Natural killer cell (primary cell): Measurements from ENCODE around the gene FGFRL1. TPM values are rescaled to one million over a fixed set of nuclear protein-coding genes. Genes with fewer than 3 reads are reported as not detected.
"Not testable (repeated sequence)": the region's sequence is repeated elsewhere in the genome, so short reads cannot be mapped to it uniquely, and the experiment has no call there.

ENCODE experiments used
- ATAC-seq, 3 donors: fragments of 150-1000 bp in 2 of 3; fragments of 200-7000 bp in 1 of 3; cut with Tn5 transposase; 1 replicate in 1 of 3; 2 replicates in 2 of 3; pipeline ENCODE4 v1.10.0; 2021; ENCODE audit warnings: mild to moderate bottlenecking in 2 of 3, moderate library complexity in 2 of 3
- DNase-seq, 2 donors: peaks; one replicate each; pipeline versions ENCODE4 v3.0.0 to v3.0.0-alpha.2; 2013 to 2021; ENCODE audit warnings: mixed read lengths in 1 of 2
- H3K27ac ChIP-seq: one replicate; pipeline ENCODE4 v1.5.1; 2013; ENCODE audit warnings: mild to moderate bottlenecking, low read length
- H3K27me3 ChIP-seq: one replicate; pipeline ENCODE4 v1.6.1; 2013; ENCODE audit warnings: low read length; ENCODE audit not compliant: control insufficient read depth, insufficient read depth
- H3K36me3 ChIP-seq: one replicate; pipeline ENCODE4 v1.6.1; 2013; ENCODE audit warnings: low read length; ENCODE audit not compliant: control insufficient read depth, insufficient read depth
- H3K4me1 ChIP-seq: one replicate; pipeline ENCODE4 v1.6.1; 2013; ENCODE audit warnings: low read length; ENCODE audit not compliant: control insufficient read depth, insufficient read depth
- H3K4me3 ChIP-seq: one replicate; pipeline ENCODE4 v1.5.1; 2013; ENCODE audit warnings: low read length
- H3K9me3 ChIP-seq: one replicate; pipeline ENCODE4 v1.6.1; 2013; ENCODE audit warnings: low read length; ENCODE audit not compliant: control insufficient read depth, insufficient read depth
- H3K27ac Mint-ChIP-seq, 2 donors: one replicate each; pipeline ENCODE4 v1.8.0; 2022; ENCODE audit warnings: mild to moderate bottlenecking in 2 of 2, mixed read lengths in 2 of 2, moderate library complexity in 1 of 2
- H3K27me3 Mint-ChIP-seq, 2 donors: one replicate each; pipeline ENCODE4 v1.8.0; 2022; ENCODE audit warnings: low read depth in 2 of 2, mixed read lengths in 2 of 2
- H3K36me3 Mint-ChIP-seq: one replicate; pipeline ENCODE4 v1.8.0; 2022; ENCODE audit warnings: mixed read lengths
- H3K4me1 Mint-ChIP-seq, 2 donors: one replicate each; pipeline ENCODE4 v1.8.0; 2022; ENCODE audit warnings: mixed read lengths in 2 of 2
- H3K4me3 Mint-ChIP-seq: one replicate; pipeline ENCODE4 v1.8.0; 2022; ENCODE audit warnings: mild to moderate bottlenecking, moderate library complexity, mixed read lengths
- H3K9me3 Mint-ChIP-seq, 2 donors: one replicate each; pipeline ENCODE4 v1.8.0; 2022; ENCODE audit warnings: mixed read lengths in 2 of 2
- WGBS: methylation state at CpG from one replicate; pipeline ENCODE4 v1.1.7; 2013; ENCODE audit warnings: missing lambda C conversion rate; ENCODE audit not compliant: insufficient coverage; 5-methylcytosine and 5-hydroxymethylcytosine counted together
- intact Hi-C: fragments of 100-400 bp; cut with micrococcal nuclease; formaldehyde crosslinking; loops from one replicate; pipeline ENCODE4 v1.14.2; 2022
- total RNA-seq, 4 donors: library from RNA; stranded (reverse); fragments of 120-200 nt in 1 of 4; gene quantifications; one replicate each; pipeline versions ENCODE4 v1.2.3 to v1.2.4, GENCODE V29; 2013 to 2022
- TF ChIP-seq, protein P1 (sequence below): fragments of 200-600 bp; IDR thresholded peaks from one replicate; pipeline ENCODE4 v1.8.0; 2022; ENCODE audit warnings: antibody characterized with exemption

Gene FGFRL1
- total RNA-seq, 3 donors from 2014 or later (not counting 1 experiment from before 2014, with no cell fraction given): 28.0 to 39.8 (median 32.5) TPM

DNA sequence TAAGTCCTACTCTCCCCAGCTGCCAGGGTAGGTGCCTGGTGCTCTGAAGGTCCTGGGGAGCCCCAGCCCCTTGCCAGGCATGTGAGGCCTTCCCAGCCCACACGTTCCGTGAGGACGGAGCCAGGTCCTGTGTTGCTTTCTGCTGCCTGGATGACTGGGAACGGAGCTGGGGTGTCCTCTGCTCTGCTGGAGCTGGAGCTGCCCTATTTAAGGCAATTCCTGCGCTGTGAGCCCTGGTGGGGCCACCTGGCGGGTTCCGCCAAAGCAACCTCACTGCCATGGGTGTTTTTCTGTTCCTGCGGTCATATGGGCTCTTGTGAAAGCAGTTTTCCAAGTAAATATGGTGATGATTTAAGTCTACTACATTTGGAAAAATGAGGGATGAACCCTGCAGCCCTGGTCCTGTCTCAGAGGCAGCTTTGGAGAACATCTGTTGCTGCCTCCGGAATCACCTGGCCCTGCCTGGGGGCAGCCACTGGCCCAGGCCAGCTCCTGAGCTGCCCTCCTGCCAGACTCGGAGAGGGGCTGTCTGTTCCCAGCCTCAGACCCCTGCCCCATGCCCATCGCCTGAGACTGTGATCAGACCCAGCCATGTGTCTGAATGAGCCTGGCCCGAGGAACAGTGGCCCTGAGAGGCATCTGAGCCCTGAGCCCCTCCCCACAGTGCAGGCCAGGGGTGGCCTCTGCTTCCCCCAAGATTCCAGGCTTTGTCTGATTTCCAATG lies 33.2 kb downstream of the FGFRL1 start:
- 88% methylated on average over 12 of the region's 12 CpGs for WGBS

DNA sequence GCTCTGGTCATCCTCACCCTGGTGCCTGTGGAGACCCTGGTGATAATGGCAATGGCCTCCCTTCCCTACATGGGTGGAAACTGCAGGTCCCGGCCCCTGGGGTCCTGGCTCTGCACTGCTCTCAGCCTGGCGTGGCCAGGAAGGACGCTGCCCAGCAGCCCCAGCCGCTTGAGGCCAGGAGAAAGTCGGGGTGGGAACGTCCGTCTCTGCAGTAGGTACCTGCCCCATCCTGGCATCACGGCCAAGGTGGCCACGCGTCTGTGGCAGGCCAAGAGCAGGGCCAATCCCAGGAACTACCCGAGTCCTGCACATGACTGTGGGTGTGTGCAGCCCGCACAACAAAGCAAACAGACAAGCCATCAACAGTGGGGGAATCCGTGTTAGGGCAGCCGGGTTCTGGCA lies 33.8 kb downstream of the FGFRL1 start:
- Histone ChIP-seq H3K27ac (no peak overlapping the region), H3K27me3 (peaks cover 6% of the 10 kb centered on the region), H3K36me3 (no peaks in the 10 kb centered on the region), H3K9me3 (no peaks in the 10 kb centered on the region), H3K4me1 (no peaks in the 10 kb centered on the region), H3K4me3 (no peak overlapping the region)
- no peaks in the 10 kb centered on the region for H3K9me3 Mint-ChIP-seq
- H3K27ac Mint-ChIP-seq: no peak overlapping the region
- H3K27me3 Mint-ChIP-seq: peaks cover 28 to 32% of the 10 kb centered on the region in 2 donors
- ATAC-seq (no peak), DNase-seq (no peak)
- 87% methylated on average over 14 of the region's 14 CpGs for WGBS
- H3K4me3 Mint-ChIP-seq: no peak overlapping the region
- no peaks in the 10 kb centered on the region for H3K36me3 Mint-ChIP-seq
- H3K4me1 Mint-ChIP-seq: peaks cover 0 to 4% of the 10 kb centered on the region in 2 donors
- TF ChIP-seq, protein P1, sequence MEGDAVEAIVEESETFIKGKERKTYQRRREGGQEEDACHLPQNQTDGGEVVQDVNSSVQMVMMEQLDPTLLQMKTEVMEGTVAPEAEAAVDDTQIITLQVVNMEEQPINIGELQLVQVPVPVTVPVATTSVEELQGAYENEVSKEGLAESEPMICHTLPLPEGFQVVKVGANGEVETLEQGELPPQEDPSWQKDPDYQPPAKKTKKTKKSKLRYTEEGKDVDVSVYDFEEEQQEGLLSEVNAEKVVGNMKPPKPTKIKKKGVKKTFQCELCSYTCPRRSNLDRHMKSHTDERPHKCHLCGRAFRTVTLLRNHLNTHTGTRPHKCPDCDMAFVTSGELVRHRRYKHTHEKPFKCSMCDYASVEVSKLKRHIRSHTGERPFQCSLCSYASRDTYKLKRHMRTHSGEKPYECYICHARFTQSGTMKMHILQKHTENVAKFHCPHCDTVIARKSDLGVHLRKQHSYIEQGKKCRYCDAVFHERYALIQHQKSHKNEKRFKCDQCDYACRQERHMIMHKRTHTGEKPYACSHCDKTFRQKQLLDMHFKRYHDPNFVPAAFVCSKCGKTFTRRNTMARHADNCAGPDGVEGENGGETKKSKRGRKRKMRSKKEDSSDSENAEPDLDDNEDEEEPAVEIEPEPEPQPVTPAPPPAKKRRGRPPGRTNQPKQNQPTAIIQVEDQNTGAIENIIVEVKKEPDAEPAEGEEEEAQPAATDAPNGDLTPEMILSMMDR: no peak
- intact Hi-C loops: no loop called here

More for the DNA sequence above, 33.2 kb downstream of the FGFRL1 start:
- Histone ChIP-seq H3K9me3 (no peaks in the 10 kb centered on the region), H3K36me3 (no peaks in the 10 kb centered on the region), H3K27ac (no peak overlapping the region), H3K4me3 (no peak overlapping the region), H3K4me1 (no peaks in the 10 kb centered on the region), H3K27me3 (peaks cover 6% of the 10 kb centered on the region)
- no peaks in the 10 kb centered on the region for H3K36me3 Mint-ChIP-seq
- TF ChIP-seq, protein P1: no peak
- intact Hi-C loops: no loop called here
- H3K27me3 Mint-ChIP-seq: peaks cover 28 to 32% of the 10 kb centered on the region in 2 donors
- H3K4me3 Mint-ChIP-seq: no peak overlapping the region
- no peaks in the 10 kb centered on the region for H3K9me3 Mint-ChIP-seq
- H3K27ac Mint-ChIP-seq: no peak overlapping the region
- peaks cover 0 to 4% of the 10 kb centered on the region in 2 donors for H3K4me1 Mint-ChIP-seq
- ATAC-seq (no peak), DNase-seq (no peak)

DNA sequence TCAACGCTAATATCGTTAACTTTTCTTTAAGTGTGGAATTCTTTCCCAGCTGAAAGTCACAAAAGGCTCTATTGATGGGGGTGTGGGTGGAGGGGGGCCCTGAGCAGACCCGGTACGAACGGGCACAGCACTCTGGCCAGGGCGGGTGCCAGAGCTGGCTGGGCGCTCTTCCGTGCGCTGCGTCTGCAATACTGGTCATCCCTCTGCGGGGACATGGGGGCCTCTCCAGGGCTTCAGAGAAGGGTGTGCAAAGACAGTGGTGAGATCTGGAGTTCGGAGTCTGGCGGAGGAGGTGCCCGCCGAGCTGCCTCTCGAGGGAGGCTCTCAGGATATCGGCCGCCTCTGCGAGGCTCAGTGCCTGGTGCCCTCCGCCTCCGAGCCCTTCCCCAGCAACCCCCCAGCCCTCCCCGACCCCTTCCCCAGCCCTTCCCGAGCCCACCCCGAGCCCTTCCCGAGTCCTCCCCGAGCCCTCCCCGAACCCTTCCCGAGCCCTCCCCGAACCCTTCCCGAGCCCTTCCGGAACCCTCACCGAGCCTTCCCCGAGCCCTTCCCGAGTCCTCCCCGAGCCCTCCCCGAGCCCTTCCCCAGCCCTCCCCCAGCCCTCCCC lies 34.3 kb downstream of the FGFRL1 start:
- Histone ChIP-seq H3K9me3 (no peaks in the 10 kb centered on the region), H3K27ac (no peak overlapping the region), H3K4me1 (no peaks in the 10 kb centered on the region), H3K36me3 (no peaks in the 10 kb centered on the region), H3K27me3 (peaks cover 6% of the 10 kb centered on the region), H3K4me3 (no peak overlapping the region)
- Mint-ChIP-seq H3K4me1 (peaks cover 0 to 4% of the 10 kb centered on the region in 2 donors), H3K4me3 (no peak overlapping the region), H3K9me3 (no peaks in the 10 kb centered on the region), H3K27me3 (peaks cover 28 to 32% of the 10 kb centered on the region in 2 donors), H3K36me3 (no peaks in the 10 kb centered on the region), H3K27ac (no peak overlapping the region)
- 91% methylated on average over 36 of the region's 36 CpGs for WGBS
- ATAC-seq (no peak), DNase-seq (no peak)
- TF ChIP-seq, protein P1: no peak
- intact Hi-C loops: no loop called here

DNA sequence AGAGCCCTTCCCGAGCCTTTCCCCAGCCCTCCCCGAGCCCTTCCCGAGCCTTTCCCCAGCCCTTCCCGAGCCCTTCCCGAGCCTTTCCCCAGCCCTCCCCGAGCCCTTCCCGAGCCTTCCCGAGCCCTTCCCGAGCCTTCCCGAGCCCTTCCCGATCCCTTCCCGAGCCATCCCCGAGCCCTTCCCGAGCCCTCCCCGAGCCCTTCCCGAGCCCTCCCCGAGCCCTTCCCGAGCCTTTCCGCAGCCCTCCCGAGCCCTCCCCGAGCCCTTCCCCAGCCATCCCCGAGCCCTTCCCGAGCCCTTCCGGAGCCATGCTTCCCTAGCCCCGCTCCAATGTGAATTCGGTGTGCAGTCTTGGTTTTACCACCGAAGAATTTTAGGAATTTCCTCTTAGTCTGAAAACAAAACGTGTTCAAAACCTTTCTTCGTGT lies 35.2 kb downstream of the FGFRL1 start:
- H3K4me1 ChIP-seq, H3K36me3 Mint-ChIP-seq, H3K4me3 Mint-ChIP-seq, H3K27ac ChIP-seq, intact Hi-C loops, ATAC-seq, H3K27me3 ChIP-seq, H3K4me3 ChIP-seq, H3K27ac Mint-ChIP-seq, H3K4me1 Mint-ChIP-seq, H3K9me3 Mint-ChIP-seq, H3K9me3 ChIP-seq, DNase-seq, H3K36me3 ChIP-seq: not testable (repeated sequence)
- H3K27me3 Mint-ChIP-seq: peaks cover 28 to 32% of the 10 kb centered on the region in 2 donors
- 31% methylated on average over 29 of the region's 29 CpGs for WGBS
